K562 (cell line): ENCODE data around the gene ACOT13. TPM values are rescaled to one million over a fixed set of nuclear protein-coding genes. Genes with fewer than 3 reads are reported as not detected.

Source experiments
- ATAC-seq: fragments of 200-7000 bp; cut with Tn5 transposase; 3 replicates; pipeline ENCODE4 v1.9.1; 2020; ENCODE audit warnings: moderate library complexity
- BruUV-seq: library from RNA; stranded (reverse); fragments of 400-500 nt; replicated peaks from 2 replicates; lab custom pipeline; 2021; lab: Mats Ljungman, UMichigan
- CTCF ChIA-PET: fragments of 300-600 bp; formaldehyde crosslinking; extraction: SDS; loops from one replicate; lab custom pipeline; 2021; ENCODE audit warnings: low intra/inter-chr PET ratio; lab: Yijun Ruan, JAX
- POLR2A ChIA-PET: fragments of 300-600, 350-650 bp; sonication (Branson Sonifier 250); formaldehyde crosslinking; extraction: SDS; loops from one replicate; lab custom pipeline; 2021; ENCODE audit warnings: antibody characterized with exemption, inconsistent platforms; lab: Yijun Ruan, JAX
- DNase-seq, 4 experiments: peaks; one replicate each; pipeline versions ENCODE4 v3.0.0 to v3.0.0-alpha.2; 2011 to 2018; ENCODE audit warnings: low spot score in 3 of 4, mixed read lengths in 3 of 4; ENCODE audit errors: extremely low read depth in 1 of 4
- FAIRE-seq: peaks from 2 replicates; lab custom pipeline; 2011; peaks lifted over from hg19 to GRCh38; lab: Jason Lieb, UNC
- H2AFZ ChIP-seq: 2 replicates; pipeline ENCODE4 v1.6.0; 2011; ENCODE audit warnings: low read depth, low read length, control low read depth, inconsistent platforms
- H3K27ac ChIP-seq: fragments of 200-600 bp; 3 replicates; pipeline ENCODE4 v1.8.0; 2011; ENCODE audit warnings: low read depth, mild to moderate bottlenecking, control low read depth, inconsistent platforms, low read length, moderate library complexity, mixed read lengths; ENCODE audit errors: extremely low read depth
- H3K27me3 ChIP-seq, 2 experiments: fragments of 300-600 bp in 1 of 2; 2 replicates in 1 of 2; 3 replicates in 1 of 2; pipeline versions ENCODE4 v1.6.0 to v1.8.0; 2011; ENCODE audit warnings: inconsistent platforms in 2 of 2, low read length in 2 of 2, mild to moderate bottlenecking in 1 of 2, mixed read lengths in 1 of 2, moderate library complexity in 1 of 2; ENCODE audit not compliant: control insufficient read depth in 2 of 2, insufficient read depth in 2 of 2
- H3K36me3 ChIP-seq: fragments of 300-600 bp; 3 replicates; pipeline ENCODE4 v1.8.0; 2011; ENCODE audit warnings: mild to moderate bottlenecking, low read length, inconsistent platforms; ENCODE audit not compliant: control insufficient read depth, insufficient read depth
- H3K4me1 ChIP-seq, 2 experiments: fragments of 200-600 bp in 1 of 2; replicated peaks in 1 of 2; 2 replicates in 1 of 2; 3 replicates in 1 of 2; pipeline versions ENCODE4 v1.5.1 to v1.8.0; 2011; ENCODE audit warnings: inconsistent platforms in 2 of 2, low read length in 2 of 2, mild to moderate bottlenecking in 1 of 2, mixed read lengths in 1 of 2, moderate library complexity in 1 of 2; ENCODE audit not compliant: control insufficient read depth in 2 of 2, insufficient read depth in 2 of 2
- H3K4me2 ChIP-seq: 2 replicates; pipeline ENCODE4 v1.6.1; 2011; ENCODE audit warnings: low read length, control low read depth, inconsistent platforms, mixed read lengths; ENCODE audit not compliant: insufficient read depth
- H3K4me3 ChIP-seq: fragments of 200-600 bp; sonication (generic), shearing (Covaris generic); 2 replicates; pipeline ENCODE4 v1.5.1; 2016; ENCODE audit warnings: control low read depth, inconsistent platforms
- H3K79me2 ChIP-seq: fragments of 200-600 bp; 3 replicates; pipeline ENCODE4 v1.8.0; 2011; ENCODE audit warnings: low read length, inconsistent platforms; ENCODE audit not compliant: control insufficient read depth, insufficient read depth
- H3K9ac ChIP-seq, 2 experiments: 2 replicates each; pipeline versions ENCODE4 v1.6.0 to v1.6.1; 2011; ENCODE audit warnings: low read depth in 2 of 2, low read length in 2 of 2, control low read depth in 1 of 2, inconsistent platforms in 1 of 2, mild to moderate bottlenecking in 1 of 2, mixed read lengths in 1 of 2; ENCODE audit not compliant: insufficient read depth in 1 of 2
- H3K9me1 ChIP-seq: one replicate; pipeline ENCODE4 v1.6.0; 2011; ENCODE audit warnings: inconsistent platforms, mild to moderate bottlenecking, low read length, moderate library complexity; ENCODE audit not compliant: control insufficient read depth, insufficient read depth
- H3K9me3 ChIP-seq: replicated peaks from 2 replicates; pipeline ENCODE4 v1.5.1; 2011; ENCODE audit warnings: low read depth, low read length, inconsistent platforms; ENCODE audit not compliant: control insufficient read depth, insufficient read depth
- H4K20me1 ChIP-seq: replicated peaks from 2 replicates; pipeline ENCODE4 v1.6.1; 2011; ENCODE audit warnings: low read length, inconsistent platforms, mixed read lengths; ENCODE audit not compliant: control insufficient read depth, insufficient read depth
- CEBPG ChIP-seq, 3 experiments: fragments of 200-800 bp in 1 of 3; sonication (Bioruptor generic) in 1 of 3; sonication (generic) in 1 of 3; formaldehyde crosslinking in 1 of 3; IDR thresholded peaks in 2 of 3; conservative IDR thresholded peaks in 1 of 3; 2 replicates each; pipeline versions ENCODE4 v1.6.1 to v1.8.0; 2016 to 2022; ENCODE audit warnings: missing compliant biosample characterization in 2 of 3, missing genetic modification characterization in 2 of 3, mild to moderate bottlenecking in 1 of 3, missing genetic modification reagents in 1 of 3
- ZNF507 ChIP-seq: conservative IDR thresholded peaks from 2 replicates; pipeline ENCODE4 v1.6.1; 2017; ENCODE audit warnings: missing genetic modification characterization, missing compliant biosample characterization
- WGBS: fragments of 100-300 bp; shearing (Covaris generic); methylation state at CpG from one replicate; pipeline ENCODE4 v1.1.6; 2016; ENCODE audit warnings: low coverage, mixed read lengths; ENCODE audit not compliant: insufficient coverage; ENCODE audit errors: missing lambda C conversion rate; 5-methylcytosine and 5-hydroxymethylcytosine counted together
- in situ Hi-C: fragments of 300-500 bp; cut with MboI; formaldehyde crosslinking; loops from 4 replicates; pipeline ENCODE4 v1.15.0; 2018; ENCODE audit warnings: inconsistent platforms, mixed read lengths
- intact Hi-C: fragments of 100-400 bp; cut with micrococcal nuclease; formaldehyde crosslinking; loops from 2 replicates; pipeline ENCODE4 v1.14.2; 2022
- polyA plus RNA-seq, 8 experiments: library from polyadenylated mRNA; depleted of rRNA in 4 of 8; stranded (reverse) in 5 of 8; unstranded in 3 of 8; fragments of >200 nt; fragmentation: Nextera tagmentation in 2 of 8; fragmentation: Illumina TruSeq in 1 of 8; extraction: Ambion mirVana in 2 of 8; extraction: Trizol in 1 of 8; gene quantifications; 2 replicates each; pipeline versions ENCODE4 v1.2.1 to v1.2.3, GENCODE V29; 2011 to 2014; ENCODE audit warnings: inconsistent platforms in 1 of 8, missing spikeins in 1 of 8
- total RNA-seq, 7 experiments: library from RNA; depleted of rRNA in 6 of 7; stranded (reverse); fragments of >200 nt in 6 of 7; fragmentation: Illumina TruSeq in 2 of 7; extraction: Trizol in 2 of 7; gene quantifications; 2 replicates each; pipeline versions ENCODE4 v1.2.1 to v1.2.3, GENCODE V29; 2011 to 2021; ENCODE audit warnings: low replicate concordance in 1 of 7
- TF ChIP-seq, protein P1 (sequence below): sonication (generic); formaldehyde crosslinking; IDR thresholded peaks from 2 replicates; pipeline ENCODE4 v1.8.1; 2023; ENCODE audit warnings: mild to moderate bottlenecking, missing genetic modification reagents
- TF ChIP-seq, protein P2 (sequence below): fragments of 200-800 bp; sonication (Bioruptor generic); IDR thresholded peaks from 2 replicates; pipeline ENCODE4 v1.6.1; 2017; ENCODE audit warnings: missing genetic modification characterization, missing compliant biosample characterization
- TF ChIP-seq, protein P3 (sequence below), 2 experiments: fragments of 450-650 bp in 1 of 2; sonication (generic) in 1 of 2; formaldehyde crosslinking in 1 of 2; IDR thresholded peaks in 1 of 2; conservative IDR thresholded peaks in 1 of 2; 2 replicates each; pipeline versions ENCODE4 v1.6.1 to v1.8.1; 2016 to 2023; ENCODE audit warnings: mild to moderate bottlenecking in 2 of 2, moderate library complexity in 2 of 2, inconsistent platforms in 1 of 2, missing genetic modification reagents in 1 of 2

ACOT13 gene
- total and polyA plus RNA-seq, 9 of the 15 experiments (the other 6 are each of a cell fraction or from before 2014, with no cell fraction given), result 14.1 to 129 (median 65.7) TPM

DNA sequence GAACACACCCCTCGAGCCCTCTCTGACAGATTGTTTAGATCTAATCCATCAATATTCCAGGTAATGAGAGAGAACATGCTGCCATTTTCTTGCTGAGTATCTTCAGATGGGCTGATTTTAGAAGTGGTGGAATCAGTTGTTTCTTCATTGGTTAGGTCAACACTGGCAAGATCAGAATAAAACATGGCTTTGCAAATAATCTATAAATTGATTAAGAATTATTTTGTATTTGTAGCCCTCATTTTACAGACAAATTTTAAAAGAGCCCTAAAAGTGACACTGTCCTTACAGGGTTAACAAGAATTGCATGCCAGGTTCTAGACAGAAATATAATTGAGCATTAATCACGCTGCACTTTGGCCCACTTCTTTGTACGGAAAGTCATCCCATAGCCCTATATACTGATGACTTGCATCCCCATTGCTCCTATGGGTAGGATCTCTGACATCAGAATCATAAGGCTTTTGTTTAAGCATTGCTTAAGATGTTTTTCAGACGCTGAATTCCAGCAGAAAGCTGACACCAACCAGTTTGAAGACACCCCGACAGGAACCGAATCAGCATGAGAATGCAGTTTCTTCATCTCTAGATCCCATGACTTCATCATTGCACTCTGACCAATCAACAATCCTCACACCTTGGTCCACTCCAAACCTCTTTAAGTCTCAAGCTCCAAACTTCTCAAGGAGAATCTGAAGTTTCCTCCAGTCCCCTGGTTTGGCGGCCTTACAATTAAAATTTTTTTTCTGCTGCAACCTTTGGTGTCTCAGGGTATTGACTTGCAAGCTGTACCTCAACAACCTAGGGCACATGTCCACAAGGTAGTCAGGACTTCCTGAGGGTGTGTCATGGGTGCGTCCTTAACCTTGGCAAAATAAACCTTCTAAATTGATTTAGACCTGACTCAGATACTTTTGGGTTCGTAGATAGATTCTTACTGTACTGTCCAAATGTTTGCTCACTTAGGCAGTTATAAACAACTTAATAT lies 8.0 kb upstream of the ACOT13 start (continued):
- peak; percentile 31; the same call in 1 of the 2 replicates for TF ChIP-seq ZNF507 (tag)

DNA sequence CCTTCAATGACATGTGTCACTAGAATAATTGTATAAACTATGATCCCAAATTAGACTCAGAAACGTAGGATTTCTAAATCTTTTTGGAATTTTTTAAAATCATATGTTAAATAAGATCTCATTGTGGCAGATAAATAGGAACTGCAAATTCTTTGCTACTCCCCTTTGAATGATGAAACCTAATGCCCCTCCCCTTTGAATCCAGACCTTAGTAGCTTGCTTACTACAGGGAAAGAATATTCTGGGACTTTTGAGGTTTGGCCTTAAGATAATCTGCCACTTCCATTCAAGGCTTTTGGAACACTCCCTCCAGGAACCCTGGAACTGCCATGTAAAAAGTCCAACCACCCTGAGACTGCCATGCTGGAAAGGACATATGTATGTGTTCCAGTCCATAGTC lies 7.3 kb upstream of the ACOT13 start:
- DNase-seq, result peak in 1 of 4 experiments; percentile 9
- H3K36me3 ChIP-seq, result peaks cover 54% of the 10 kb centered on the region
- H2AFZ ChIP-seq, result 0 out of 2 replicates have a peak overlapping the region, but pooled peaks have one; percentile 58
- TF ChIP-seq CEBPG (CRISPR knock-in tag; IDR thresholded peaks at IDR 0.05) (0 out of 2 replicates have a peak, but pooled peaks have one; percentile 21), CEBPG (tag; conservative IDR thresholded peaks at IDR 0.05 in 1 of 2, IDR thresholded peaks at IDR 0.05 in 1 of 2) (no peak)
- TF ChIP-seq, protein P1, sequence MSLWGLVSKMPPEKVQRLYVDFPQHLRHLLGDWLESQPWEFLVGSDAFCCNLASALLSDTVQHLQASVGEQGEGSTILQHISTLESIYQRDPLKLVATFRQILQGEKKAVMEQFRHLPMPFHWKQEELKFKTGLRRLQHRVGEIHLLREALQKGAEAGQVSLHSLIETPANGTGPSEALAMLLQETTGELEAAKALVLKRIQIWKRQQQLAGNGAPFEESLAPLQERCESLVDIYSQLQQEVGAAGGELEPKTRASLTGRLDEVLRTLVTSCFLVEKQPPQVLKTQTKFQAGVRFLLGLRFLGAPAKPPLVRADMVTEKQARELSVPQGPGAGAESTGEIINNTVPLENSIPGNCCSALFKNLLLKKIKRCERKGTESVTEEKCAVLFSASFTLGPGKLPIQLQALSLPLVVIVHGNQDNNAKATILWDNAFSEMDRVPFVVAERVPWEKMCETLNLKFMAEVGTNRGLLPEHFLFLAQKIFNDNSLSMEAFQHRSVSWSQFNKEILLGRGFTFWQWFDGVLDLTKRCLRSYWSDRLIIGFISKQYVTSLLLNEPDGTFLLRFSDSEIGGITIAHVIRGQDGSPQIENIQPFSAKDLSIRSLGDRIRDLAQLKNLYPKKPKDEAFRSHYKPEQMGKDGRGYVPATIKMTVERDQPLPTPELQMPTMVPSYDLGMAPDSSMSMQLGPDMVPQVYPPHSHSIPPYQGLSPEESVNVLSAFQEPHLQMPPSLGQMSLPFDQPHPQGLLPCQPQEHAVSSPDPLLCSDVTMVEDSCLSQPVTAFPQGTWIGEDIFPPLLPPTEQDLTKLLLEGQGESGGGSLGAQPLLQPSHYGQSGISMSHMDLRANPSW (CRISPR knock-in tag), result no peak
- TF ChIP-seq, protein P2, sequence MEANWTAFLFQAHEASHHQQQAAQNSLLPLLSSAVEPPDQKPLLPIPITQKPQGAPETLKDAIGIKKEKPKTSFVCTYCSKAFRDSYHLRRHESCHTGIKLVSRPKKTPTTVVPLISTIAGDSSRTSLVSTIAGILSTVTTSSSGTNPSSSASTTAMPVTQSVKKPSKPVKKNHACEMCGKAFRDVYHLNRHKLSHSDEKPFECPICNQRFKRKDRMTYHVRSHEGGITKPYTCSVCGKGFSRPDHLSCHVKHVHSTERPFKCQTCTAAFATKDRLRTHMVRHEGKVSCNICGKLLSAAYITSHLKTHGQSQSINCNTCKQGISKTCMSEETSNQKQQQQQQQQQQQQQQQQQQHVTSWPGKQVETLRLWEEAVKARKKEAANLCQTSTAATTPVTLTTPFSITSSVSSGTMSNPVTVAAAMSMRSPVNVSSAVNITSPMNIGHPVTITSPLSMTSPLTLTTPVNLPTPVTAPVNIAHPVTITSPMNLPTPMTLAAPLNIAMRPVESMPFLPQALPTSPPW (CRISPR knock-in tag), result peak; percentile 10; the same call in 1 of the 2 replicates
- TF ChIP-seq, protein P3, sequence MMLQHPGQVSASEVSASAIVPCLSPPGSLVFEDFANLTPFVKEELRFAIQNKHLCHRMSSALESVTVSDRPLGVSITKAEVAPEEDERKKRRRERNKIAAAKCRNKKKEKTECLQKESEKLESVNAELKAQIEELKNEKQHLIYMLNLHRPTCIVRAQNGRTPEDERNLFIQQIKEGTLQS (IDR thresholded peaks at IDR 0.05), result no peak
- TF ChIP-seq, protein P3 (CRISPR knock-in tag; conservative IDR thresholded peaks at IDR 0.05), result 0 out of 2 replicates have a peak, but pooled peaks have one; percentile 7
- ChIA-PET POLR2A (interaction anchor here (0.7 to 2.4 kb wide), 9 partner anchors 8 to 533 kb away, joined by 3 to 14 read pairs (median 4); partner anchors contain the start of genes ACOT13, KIAA0319 and TDP2), CTCF (no interaction called here)
- H3K9me3 ChIP-seq, result no peaks in the 10 kb centered on the region
- peak; percentile 44 for FAIRE-seq
- WGBS, result 32% methylated on average over 1 of the region's 1 CpG
- intact Hi-C loops, result no loop called here
- BruUV-seq, result no TSS peak
- H3K27me3 ChIP-seq, result no peaks in the 10 kb centered on the region
- peak overlapping the region; percentile 69 for H3K27ac ChIP-seq
- peak overlapping the region; percentile 57; the same call in 1 of the 2 replicates for H3K4me2 ChIP-seq
- peaks cover 28% of the 10 kb centered on the region for H3K79me2 ChIP-seq
- H3K9ac ChIP-seq, result 0 out of 4 replicates have a peak overlapping the region, but pooled peaks of 1 of the 2 experiments have one; percentile 28
- peak; percentile 66 for ATAC-seq
- peaks cover 0 to 20% of the 10 kb centered on the region in 2 experiments; a peak in 2 of 5 replicates for H3K4me1 ChIP-seq
- in situ Hi-C loops, result no loop called here
- no peak overlapping the region for H3K4me3 ChIP-seq
- H3K9me1 ChIP-seq, result no peaks in the 10 kb centered on the region
- no peaks in the 10 kb centered on the region for H4K20me1 ChIP-seq
